HG03066 (cell line): ENCODE measurements around the gene PDGFD.
A peak's percentile ranks its signal among the peaks of the same experiment; 100 is the strongest.

Experiments used
- ATAC-seq: cut with Tn5 transposase; IDR thresholded peaks from one replicate; pipeline ENCODE4 v1.9.1; 2021; ENCODE audit warnings: low read depth; ENCODE audit not compliant: unreplicated experiment

Gene PDGFD

GRCh38 chr11:103967985-103968384 lies 196.0 kb downstream of the PDGFD start:
- ATAC-seq: no peak

DNA sequence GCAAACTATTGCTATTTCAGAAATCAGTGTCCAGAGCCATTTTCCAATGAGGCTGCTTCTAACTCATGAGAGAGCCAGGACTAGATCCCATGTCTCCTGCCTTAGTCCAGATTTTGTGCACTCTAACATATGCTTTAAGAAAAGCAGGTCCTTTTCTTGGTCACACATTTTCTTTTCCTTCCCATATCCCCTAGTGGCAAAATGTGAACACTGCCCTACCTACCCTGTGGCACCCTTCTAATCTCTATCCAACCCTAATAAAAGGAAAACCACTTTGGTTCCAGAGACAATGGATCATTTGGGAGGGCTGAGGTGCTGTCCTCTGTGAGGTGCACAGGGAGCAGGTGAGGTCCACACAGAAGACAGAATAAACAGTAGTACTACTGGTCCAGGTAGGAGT lies 199.6 kb downstream of the PDGFD start:
- ATAC-seq: no peak

DNA sequence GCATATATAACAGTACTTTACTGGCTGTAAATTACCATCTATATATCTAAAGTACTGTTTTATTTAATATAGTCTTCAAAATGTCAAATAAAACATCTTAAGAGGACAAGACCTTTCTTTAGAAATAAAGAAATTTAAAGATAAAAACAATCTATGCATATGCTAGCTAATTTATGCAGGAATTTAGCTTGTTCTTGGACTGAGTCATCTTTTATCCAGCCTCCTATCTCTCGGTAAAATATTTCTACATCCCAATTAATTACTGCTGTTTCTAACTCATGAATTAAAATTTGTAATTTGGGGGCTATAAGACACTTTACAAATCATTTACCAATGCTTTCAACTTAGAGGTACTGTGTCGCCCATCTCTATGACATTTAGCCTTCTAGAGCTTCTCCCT lies 200.3 kb downstream of the PDGFD start:
- no peak for ATAC-seq

DNA sequence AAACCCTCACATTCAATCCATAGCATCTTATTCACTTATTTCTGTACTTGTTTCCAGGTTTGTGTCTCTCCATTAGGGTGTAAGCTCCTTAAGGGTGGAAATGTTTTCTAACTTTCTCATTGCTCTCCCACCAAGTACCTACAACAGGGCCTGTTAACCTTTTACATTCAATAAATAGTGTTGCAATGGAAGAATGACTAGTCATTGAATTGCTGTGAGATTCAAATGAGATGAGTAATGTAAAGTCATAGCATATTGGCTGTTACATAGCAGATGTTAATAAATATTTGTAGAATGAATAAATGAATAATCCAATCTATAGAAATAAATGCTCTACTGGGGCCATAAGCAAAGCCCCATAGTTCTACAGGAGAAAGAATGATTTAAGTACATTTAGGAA lies 202.9 kb downstream of the PDGFD start:
- no peak for ATAC-seq

- no peak for ATAC-seq
Measured at GRCh38 chr11:103960108-103960507, 203.8 kb downstream of the PDGFD start.

DNA sequence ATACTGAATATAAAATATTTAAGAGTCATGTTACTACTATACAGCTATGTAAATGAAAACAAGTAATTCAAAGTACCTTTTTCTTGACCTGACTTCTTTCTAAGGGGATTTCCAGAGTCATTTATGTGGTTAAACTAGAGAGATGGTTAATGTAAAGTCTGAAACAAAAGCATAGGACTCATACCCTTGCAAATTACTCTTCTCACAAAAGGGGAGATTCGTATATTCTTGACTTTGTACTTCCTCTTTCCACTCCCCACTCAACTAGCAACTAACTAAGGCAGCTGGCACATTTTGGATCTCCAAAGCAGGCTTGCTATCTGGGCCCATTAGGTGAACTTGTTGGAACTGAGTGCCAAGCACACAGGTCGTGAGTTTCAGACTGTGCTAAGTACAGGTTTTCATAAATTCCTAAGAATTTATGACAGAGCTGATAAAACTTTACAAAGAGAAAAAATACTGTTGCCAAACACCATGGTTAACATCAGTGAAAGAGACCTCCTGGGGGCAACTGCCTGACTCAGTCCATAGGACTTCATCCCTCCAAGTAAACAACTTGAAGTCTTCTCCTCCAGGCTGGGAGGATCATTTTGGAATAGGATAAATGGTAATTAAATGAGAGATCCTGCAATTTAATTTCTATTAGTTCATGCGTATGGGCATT lies 204.5 kb downstream of the PDGFD start:
- ATAC-seq: peak; percentile 97

DNA sequence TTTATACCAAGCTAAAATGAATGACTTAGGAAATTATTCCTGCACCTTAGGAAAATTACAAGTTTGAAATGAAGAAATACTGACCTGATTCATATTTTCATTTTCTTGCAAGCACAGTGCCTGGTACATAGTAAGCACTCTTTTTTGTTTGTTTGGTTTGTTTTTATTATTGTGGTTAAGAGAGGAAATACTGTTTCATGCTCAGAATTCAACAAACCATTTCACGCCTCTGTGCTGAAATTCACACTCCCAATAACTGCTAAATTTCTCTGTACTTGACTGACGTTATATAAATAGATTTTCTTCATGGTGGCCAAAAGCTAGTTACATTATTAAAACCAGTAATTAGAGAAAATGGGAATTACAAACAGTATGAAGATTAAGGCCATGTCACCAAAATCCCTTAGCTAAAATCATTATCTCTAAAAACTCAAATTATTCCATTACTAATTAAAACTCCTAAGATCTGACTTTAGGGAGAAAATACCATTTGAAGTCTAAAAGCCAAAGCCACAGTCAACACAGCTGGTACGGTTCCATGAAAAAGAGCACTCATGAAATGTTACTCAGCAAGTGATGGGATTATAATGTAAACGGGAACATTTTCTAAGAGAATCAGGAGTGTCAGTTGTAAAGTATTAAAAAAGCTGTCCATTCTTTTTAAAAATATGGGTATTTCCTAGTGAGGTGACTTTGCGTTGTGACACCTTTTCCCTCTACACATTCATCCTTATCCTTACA lies 205.3 kb downstream of the PDGFD start:
- ATAC-seq: peak; percentile 51

- ATAC-seq: no peak
Measured at GRCh38 chr11:103953797-103954486, 210.0 kb downstream of the PDGFD start.

GRCh38 chr11:103949781-103950180 lies 214.2 kb downstream of the PDGFD start:
- no peak for ATAC-seq

DNA sequence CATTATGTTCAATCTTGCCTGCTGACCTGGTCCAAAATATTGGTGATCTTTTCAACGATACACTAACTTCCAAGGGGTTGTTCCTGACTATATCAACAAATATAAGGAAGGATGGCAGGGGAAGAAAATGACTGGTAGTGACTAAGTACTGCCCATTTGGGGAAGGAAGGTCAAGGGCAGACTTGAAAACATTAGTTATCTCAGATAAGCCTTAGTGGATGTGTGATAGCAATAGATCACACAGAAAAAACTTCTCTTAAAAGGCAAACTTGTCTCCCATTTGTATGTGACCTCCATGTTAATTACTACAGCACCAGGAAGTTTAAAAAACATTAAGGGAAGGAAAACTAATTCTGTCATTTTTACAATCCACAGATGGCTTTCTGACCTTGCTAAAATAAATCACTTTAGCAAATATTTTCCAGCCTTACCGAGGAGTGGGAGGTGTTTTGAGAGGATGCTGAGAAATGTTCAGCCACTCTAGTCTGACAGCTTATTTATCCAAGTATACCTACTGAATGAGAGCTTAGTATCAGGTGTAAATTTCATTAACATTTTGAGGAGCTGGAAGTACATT lies 215.7 kb downstream of the PDGFD start:
- ATAC-seq: no peak

DNA sequence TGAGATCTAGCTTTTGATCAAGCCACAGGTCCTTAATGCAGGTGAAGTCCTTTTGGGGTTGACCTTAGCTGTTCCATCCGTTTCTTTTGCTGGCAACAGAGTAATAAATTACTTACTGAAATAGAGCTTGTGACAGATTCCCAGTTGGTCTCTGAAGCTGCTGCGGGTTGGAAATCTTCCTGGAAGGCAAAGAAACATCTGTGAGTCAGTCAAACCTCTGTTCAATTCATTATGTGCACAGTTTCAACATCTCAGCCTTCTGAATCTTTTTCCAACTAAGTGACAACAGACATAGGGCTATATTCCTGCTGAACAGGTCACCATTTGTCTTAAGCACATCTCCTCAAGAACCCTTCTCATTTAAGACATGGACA lies 216.4 kb downstream of the PDGFD start:
- no peak for ATAC-seq

DNA sequence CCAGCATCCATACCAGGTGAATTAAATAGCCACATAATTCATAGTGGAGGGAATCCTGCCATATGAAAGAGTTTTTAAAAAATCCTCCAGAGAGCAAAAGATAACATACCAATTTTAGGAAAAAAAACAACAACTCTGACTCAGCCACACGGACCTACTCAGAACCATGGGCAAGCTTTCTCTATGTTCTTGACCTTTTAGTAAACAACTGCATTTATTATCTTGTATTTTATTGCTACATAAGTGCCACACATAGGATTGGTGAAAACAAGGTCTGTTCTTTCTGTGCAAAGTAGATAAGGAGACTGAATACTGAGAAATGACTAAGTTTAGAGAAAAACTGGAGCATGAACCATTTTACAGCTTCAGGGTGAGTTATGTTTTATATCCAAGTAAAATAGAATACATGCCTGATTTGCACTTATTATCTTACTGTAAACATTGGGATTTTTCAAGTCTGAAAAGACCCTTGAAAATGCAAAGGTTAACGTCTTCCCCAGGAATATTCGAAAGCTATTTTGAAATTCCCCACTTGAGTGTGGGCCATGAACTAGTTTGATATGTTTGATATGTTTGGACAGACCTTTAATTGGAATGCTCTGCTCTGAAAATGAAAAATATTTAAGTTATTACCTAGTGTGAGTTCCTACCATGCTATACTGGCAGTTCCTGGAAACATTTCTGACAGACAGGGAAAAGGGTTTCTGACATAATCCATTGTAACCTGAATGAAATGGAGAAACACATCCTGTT lies 217.0 kb downstream of the PDGFD start:
- no peak for ATAC-seq

DNA sequence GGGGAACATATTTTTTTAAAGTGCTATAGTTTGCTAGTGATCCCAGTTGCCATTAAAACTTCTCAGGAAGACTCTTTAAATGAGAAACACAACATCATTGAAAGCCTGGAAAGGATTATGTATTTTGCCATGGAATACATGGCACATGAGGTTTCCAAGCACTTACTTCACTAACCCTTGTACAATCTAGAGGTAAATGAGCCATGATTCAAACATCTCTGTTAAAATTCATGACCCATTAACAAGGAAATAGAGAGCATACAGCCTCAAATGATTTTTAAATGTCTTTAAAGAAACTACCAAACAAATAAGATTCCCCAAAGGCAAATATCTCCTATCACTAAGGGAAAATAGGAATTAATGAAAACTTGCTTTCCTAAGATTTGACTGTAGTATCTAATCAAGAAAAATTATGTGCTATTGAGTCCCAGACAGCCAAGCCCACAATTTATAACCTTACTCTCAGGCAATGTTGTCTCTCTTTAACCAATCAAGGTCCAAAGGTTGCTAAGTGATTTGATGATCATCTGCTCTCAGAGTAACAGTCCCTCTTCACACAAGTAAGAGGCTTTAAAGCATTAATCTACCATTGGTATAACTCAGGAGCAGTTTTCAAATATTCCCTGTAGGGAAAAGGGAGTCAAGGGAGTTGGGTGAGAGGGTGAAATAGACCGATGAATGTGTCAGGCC lies 219.6 kb downstream of the PDGFD start:
- ATAC-seq: no peak

DNA sequence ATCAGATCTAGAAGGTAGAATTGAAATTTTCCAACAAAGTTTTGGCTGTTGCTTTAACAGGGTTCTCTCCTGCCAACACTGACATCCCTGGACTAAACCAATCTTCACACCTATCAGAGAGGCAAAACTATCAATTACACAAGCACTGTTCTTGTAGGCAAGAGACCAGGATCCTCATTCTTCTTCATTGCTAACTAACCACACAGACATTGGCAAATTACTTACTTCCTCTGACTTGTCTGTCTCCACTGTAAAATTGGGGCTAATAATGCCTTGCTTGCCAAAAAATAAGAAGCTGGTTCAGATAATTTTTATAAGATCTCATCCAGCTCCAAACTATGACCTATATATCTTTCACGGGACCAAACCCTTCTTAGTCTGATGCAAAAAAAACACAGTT lies 221.3 kb downstream of the PDGFD start:
- ATAC-seq: no peak

DNA sequence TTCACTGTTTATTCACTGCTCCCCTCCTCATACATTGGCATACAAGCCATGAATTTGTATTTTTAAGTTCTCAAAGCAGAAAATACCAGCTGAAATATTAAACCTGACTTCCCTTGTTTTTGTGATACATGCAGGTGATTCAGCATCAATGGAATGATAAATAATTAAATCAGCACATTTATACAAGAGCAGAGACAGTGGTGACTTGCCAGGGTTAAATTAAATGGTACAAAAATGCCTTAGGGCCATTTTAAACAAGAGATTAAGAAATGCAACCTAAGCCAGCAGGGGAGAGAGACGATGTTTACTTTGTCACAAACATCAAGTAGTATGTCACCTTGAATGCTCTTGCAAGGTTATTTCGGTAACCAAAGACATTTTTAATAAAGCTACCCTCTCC lies 223.4 kb downstream of the PDGFD start:
- ATAC-seq: no peak

DNA sequence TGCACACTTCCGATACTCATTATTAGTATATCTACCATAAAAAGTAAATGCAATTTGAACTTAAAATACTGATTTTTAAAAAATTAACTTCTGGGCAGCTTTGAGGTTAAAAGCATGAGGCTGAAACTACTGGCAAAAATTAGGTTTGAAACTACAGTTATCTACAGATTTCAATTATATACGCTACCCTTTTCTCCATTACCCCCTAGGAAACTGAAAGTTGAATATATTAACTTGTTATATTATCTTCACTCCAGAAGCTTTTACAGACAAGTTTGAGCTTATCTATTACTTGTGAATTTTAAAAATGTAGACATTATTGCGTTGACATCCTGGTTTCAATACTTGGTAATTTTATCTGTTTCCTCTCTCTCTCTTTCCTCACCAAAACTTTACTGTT lies 224.3 kb downstream of the PDGFD start:
- ATAC-seq: no peak

- no peak for ATAC-seq
Measured at GRCh38 chr11:103936059-103936458, 227.9 kb downstream of the PDGFD start.

- no peak for ATAC-seq
Measured at GRCh38 chr11:103935219-103935618, 228.7 kb downstream of the PDGFD start.

- ATAC-seq: peak; percentile 94
Measured at GRCh38 chr11:103929170-103929903, 234.6 kb downstream of the PDGFD start.

GRCh38 chr11:103928802-103929161 lies 235.2 kb downstream of the PDGFD start:
- peak; percentile 3 for ATAC-seq
